Neural cell (in vitro differentiated cells): ENCODE data around the gene PTPRG. TPM values are rescaled to one million over a fixed set of nuclear protein-coding genes. Genes with fewer than 3 reads are reported as not detected.

Experiments used
- H2AFZ ChIP-seq: fragments of 200-600, 300-800 bp; sonication (generic), shearing (Covaris generic); 2 replicates; pipeline ENCODE4 v1.6.0; 2014; ENCODE audit warnings: low read depth, mild to moderate bottlenecking, antibody characterized with exemption, low read length, moderate library complexity
- H3F3A ChIP-seq: fragments of 200-600 bp; shearing (Covaris generic); 2 replicates; pipeline ENCODE4 v1.6.1; 2016; ENCODE audit warnings: mild to moderate bottlenecking, moderate library complexity, mixed read lengths, antibody characterized with exemption, low read length; ENCODE audit not compliant: insufficient read depth, poor library complexity, severe bottlenecking
- H3K27ac ChIP-seq: fragments of 200-600, 300-800 bp; sonication (generic), shearing (Covaris generic); 2 replicates; pipeline ENCODE4 v1.5.1; 2014; ENCODE audit warnings: mild to moderate bottlenecking, low read length, moderate library complexity
- H3K27me3 ChIP-seq: fragments of 300-800, 200-600 bp; sonication (generic), shearing (Covaris generic); 2 replicates; pipeline ENCODE4 v1.6.0; 2014; ENCODE audit warnings: mild to moderate bottlenecking, low read depth, low read length, moderate library complexity; ENCODE audit not compliant: insufficient read depth
- H3K36me3 ChIP-seq: fragments of 300-800, 200-600 bp; sonication (generic), shearing (Covaris generic); 2 replicates; pipeline ENCODE4 v1.5.1; 2014; ENCODE audit warnings: mild to moderate bottlenecking, antibody characterized with exemption, low read length, moderate library complexity; ENCODE audit not compliant: insufficient read depth
- H3K4me2 ChIP-seq: fragments of 300-800, 200-600 bp; sonication (generic), shearing (Covaris generic); 2 replicates; pipeline ENCODE4 v1.6.0; 2014; ENCODE audit warnings: mild to moderate bottlenecking, low read length
- H3K4me3 ChIP-seq: fragments of 300-800, 200-600 bp; sonication (generic), shearing (Covaris generic); 2 replicates; pipeline ENCODE4 v1.5.1; 2014; ENCODE audit warnings: mild to moderate bottlenecking, low read length, moderate library complexity
- H3K79me2 ChIP-seq: fragments of 200-600 bp; shearing (Covaris generic); replicated peaks from 2 replicates; pipeline ENCODE4 v1.6.0; 2014; ENCODE audit warnings: mild to moderate bottlenecking, low read length, moderate library complexity; ENCODE audit not compliant: insufficient read depth
- H3K9ac ChIP-seq: fragments of 300-800, 200-600 bp; sonication (generic), shearing (Covaris generic); 2 replicates; pipeline ENCODE4 v1.6.1; 2016; ENCODE audit warnings: mild to moderate bottlenecking, low read length, mixed read lengths
- H3K9me2 ChIP-seq: fragments of 200-600 bp; shearing (Covaris generic); 2 replicates; pipeline ENCODE4 v1.6.1; 2016; ENCODE audit warnings: mild to moderate bottlenecking, low read length, mixed read lengths; ENCODE audit not compliant: insufficient read depth
- H3K9me3 ChIP-seq: fragments of 200-600, 300-800 bp; sonication (generic), shearing (Covaris generic); 2 replicates; pipeline ENCODE4 v1.6.1; 2016; ENCODE audit warnings: mild to moderate bottlenecking, mixed run types, low read length, moderate library complexity, mixed read lengths
- H4K20me1 ChIP-seq: fragments of 200-600 bp; shearing (Covaris generic); 2 replicates; pipeline ENCODE4 v1.6.1; 2016; ENCODE audit warnings: mild to moderate bottlenecking, mixed run types; ENCODE audit not compliant: insufficient read depth
- CTCF ChIP-seq: fragments of 450-650 bp; IDR thresholded peaks from 2 replicates; pipeline ENCODE4 v1.5.1; 2014; ENCODE audit warnings: antibody characterized with exemption, mild to moderate bottlenecking, moderate library complexity; ENCODE audit not compliant: poor library complexity, severe bottlenecking
- EP300 ChIP-seq: fragments of 450-650 bp; conservative IDR thresholded peaks from 2 replicates; pipeline ENCODE4 v1.6.1; 2014; ENCODE audit warnings: antibody characterized with exemption, mild to moderate bottlenecking, moderate library complexity; ENCODE audit not compliant: poor library complexity, severe bottlenecking
- EZH2 ChIP-seq: fragments of 200-600, 300-800 bp; shearing (Covaris generic), sonication (generic); IDR thresholded peaks from 2 replicates; pipeline ENCODE4 v1.6.1; 2014; ENCODE audit warnings: antibody characterized with exemption, low read length, borderline replicate concordance, mild to moderate bottlenecking; ENCODE audit not compliant: insufficient read depth, poor library complexity, severe bottlenecking
- MXI1 ChIP-seq: fragments of 450-650 bp; conservative IDR thresholded peaks from 2 replicates; pipeline ENCODE4 v1.6.1; 2014; ENCODE audit warnings: antibody characterized with exemption, mild to moderate bottlenecking; ENCODE audit not compliant: poor library complexity, severe bottlenecking
- POLR2AphosphoS5 ChIP-seq: IDR thresholded peaks from 2 replicates; pipeline ENCODE4 v1.6.1; 2012
- RAD21 ChIP-seq: fragments of 450-650 bp; conservative IDR thresholded peaks from 2 replicates; pipeline ENCODE4 v1.6.1; 2014; ENCODE audit warnings: antibody characterized with exemption, mild to moderate bottlenecking, moderate library complexity
- REST ChIP-seq: IDR thresholded peaks from 2 replicates; pipeline ENCODE4 v1.6.1; 2012; ENCODE audit warnings: borderline replicate concordance
- SMC3 ChIP-seq: fragments of 450-650 bp; conservative IDR thresholded peaks from 2 replicates; pipeline ENCODE4 v1.6.1; 2014; ENCODE audit warnings: antibody characterized with exemption, mild to moderate bottlenecking, moderate library complexity; ENCODE audit not compliant: poor library complexity
- TAF1 ChIP-seq: IDR thresholded peaks from 2 replicates; pipeline ENCODE4 v1.6.1; 2012; ENCODE audit warnings: low read depth
- polyA plus RNA-seq: library from polyadenylated mRNA; depleted of rRNA; stranded (reverse); fragments of >200 nt; gene quantifications from 2 replicates; pipeline ENCODE4 v1.2.3, GENCODE V29; 2014

The PTPRG gene
- polyA plus RNA-seq, 1 donor from 2014 or later: 33.1 TPM

DNA sequence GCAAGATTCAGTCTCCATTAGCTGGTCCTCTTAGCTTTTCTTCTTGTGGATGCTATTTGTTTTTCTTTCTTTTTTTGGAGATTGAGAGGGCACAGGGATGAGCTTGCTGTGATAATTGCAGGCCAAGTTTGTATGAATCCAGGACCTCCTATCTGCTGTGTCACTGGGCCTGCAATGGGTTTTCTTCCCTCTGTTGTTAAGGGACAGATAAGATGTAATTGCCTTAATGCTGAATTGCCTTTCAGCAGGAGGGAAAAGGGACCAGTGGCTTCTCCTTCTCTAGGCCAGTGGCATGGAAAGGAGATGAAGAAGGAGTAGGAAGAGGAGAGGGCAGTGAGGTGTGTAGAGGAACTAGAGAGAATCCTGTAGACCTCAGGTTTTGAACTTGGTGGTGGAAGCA is 29.9 kb downstream of the PTPRG start:
- H3K9me3 ChIP-seq: no peaks in the 10 kb centered on the region
- H3K79me2 ChIP-seq: no peaks in the 10 kb centered on the region
- no peaks in the 10 kb centered on the region for H3K27me3 ChIP-seq
- H2AFZ ChIP-seq: no peak overlapping the region
- H3K36me3 ChIP-seq: no peaks in the 10 kb centered on the region
- H3K9me2 ChIP-seq: no peaks in the 10 kb centered on the region
- no peaks in the 10 kb centered on the region for H4K20me1 ChIP-seq
- H3K4me3 ChIP-seq: no peak overlapping the region
- no peaks in the 10 kb centered on the region for H3F3A ChIP-seq
- TF ChIP-seq EZH2 (no peak), RAD21 (no peak), POLR2AphosphoS5 (no peak), CTCF (no peak), REST (no peak), MXI1 (no peak), TAF1 (no peak), EP300 (no peak), SMC3 (no peak)
- no peak overlapping the region for H3K27ac ChIP-seq
- no peak overlapping the region for H3K4me2 ChIP-seq
- no peak overlapping the region for H3K9ac ChIP-seq

DNA sequence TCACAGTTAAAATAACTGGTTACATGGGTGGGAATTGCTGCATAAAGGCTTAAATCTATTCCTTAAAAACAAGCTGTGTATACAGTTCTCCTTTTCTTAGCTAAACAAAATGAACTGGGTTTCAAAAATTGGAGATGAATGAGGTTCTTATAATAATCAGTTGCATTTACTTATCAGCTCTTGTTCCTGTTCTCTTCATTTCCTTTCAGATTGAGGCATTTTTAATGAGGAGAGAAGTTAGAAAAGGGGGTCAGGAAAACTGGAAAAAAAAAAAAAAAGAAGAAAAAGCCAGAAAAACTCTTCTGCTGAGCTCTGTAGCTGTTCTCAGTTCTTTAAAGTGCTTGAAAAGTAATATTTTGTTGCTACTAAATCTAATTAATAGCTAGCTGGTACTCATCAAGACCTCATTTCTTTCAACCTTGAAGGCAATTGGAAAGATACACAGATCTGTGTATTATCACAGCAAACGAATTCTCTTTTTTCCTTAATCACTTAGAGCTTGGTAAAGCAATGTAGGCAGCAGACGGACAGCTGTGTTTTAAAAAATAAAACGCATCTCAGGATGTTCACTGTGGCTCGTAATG is 32.2 kb downstream of the PTPRG start:
- H3K36me3 ChIP-seq: no peaks in the 10 kb centered on the region
- no peak overlapping the region for H3K4me2 ChIP-seq
- no peaks in the 10 kb centered on the region for H3K9me2 ChIP-seq
- no peaks in the 10 kb centered on the region for H3F3A ChIP-seq
- TF ChIP-seq TAF1: no peak
- H3K79me2 ChIP-seq: peaks cover 2% of the 10 kb centered on the region
- no peak overlapping the region for H2AFZ ChIP-seq
- no peaks in the 10 kb centered on the region for H4K20me1 ChIP-seq
- no peaks in the 10 kb centered on the region for H3K9me3 ChIP-seq
- no peak overlapping the region for H3K9ac ChIP-seq
- no peak overlapping the region for H3K4me3 ChIP-seq
- H3K27me3 ChIP-seq: no peaks in the 10 kb centered on the region
- no peak overlapping the region for H3K27ac ChIP-seq
